Measurements from ENCODE around the gene HOXC5.
"Not testable (repeated sequence)": the region's sequence is repeated elsewhere in the genome, so short reads cannot be mapped to it uniquely, and the experiment has no call there.

The HOXC5 gene

GRCh38 chr12:54075409-54075808 lies 42.6 kb downstream of the HOXC5 start:
- no peak for DNase-seq

- DNase-seq, result no peak
Observed at GRCh38 chr12:54075974-54076373, 43.1 kb downstream of the HOXC5 start.

- DNase-seq, result not testable (repeated sequence)
Observed at GRCh38 chr12:54077843-54078242, 45.0 kb downstream of the HOXC5 start.

GRCh38 chr12:54079115-54079514 lies 46.3 kb downstream of the HOXC5 start:
- not testable (repeated sequence) for DNase-seq

GRCh38 chr12:54080008-54080924 lies 47.4 kb downstream of the HOXC5 start:
- DNase-seq, result not testable (repeated sequence)

- DNase-seq, result not testable (repeated sequence)
Observed at GRCh38 chr12:54081053-54081514, 48.2 kb downstream of the HOXC5 start.

- not testable (repeated sequence) for DNase-seq
Observed at GRCh38 chr12:54081581-54082396, 48.9 kb downstream of the HOXC5 start.

- DNase-seq, result no peak
Observed at GRCh38 chr12:54082397-54082892, 49.6 kb downstream of the HOXC5 start.
